Renal pelvis (tissue), 4 donors: ENCODE measurements around the gene NDUFV2. TPM values are rescaled to one million over a fixed set of nuclear protein-coding genes. Genes with fewer than 3 reads are reported as not detected.

Experiments
- DNase-seq: peaks from one replicate; pipeline ENCODE4 v3.0.0-alpha.2; 2013
- polyA plus RNA-seq, 3 donors: library from polyadenylated mRNA; unstranded; fragments of 120-200 nt; gene quantifications; one replicate each; pipeline ENCODE4 v1.2.1, GENCODE V29; 2013; ENCODE audit not compliant: insufficient read length in 3 of 3

NDUFV2 gene
- polyA plus RNA-seq, 3 donors: 104 to 130 (median 120) TPM

DNA sequence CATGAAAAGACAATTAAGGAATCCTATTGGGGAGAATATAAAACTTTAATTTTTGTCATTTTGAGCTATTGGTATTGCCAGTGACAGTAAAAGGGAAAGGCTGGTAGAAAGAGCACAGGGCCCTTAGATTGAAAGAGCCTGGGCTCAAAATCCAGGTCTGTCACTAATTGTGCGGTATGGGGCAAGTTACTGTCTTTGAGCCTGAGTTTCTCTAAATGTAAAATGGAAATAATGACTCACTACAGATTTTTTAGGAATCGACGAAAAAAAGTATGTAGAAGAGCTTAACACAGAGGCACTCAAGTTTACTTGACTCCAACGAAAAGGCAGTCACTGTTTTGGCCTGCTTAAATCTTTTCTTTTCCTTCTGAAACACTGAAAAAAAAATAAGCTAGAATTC is 7.0 kb downstream of the NDUFV2 start:
- no peak for DNase-seq

DNA sequence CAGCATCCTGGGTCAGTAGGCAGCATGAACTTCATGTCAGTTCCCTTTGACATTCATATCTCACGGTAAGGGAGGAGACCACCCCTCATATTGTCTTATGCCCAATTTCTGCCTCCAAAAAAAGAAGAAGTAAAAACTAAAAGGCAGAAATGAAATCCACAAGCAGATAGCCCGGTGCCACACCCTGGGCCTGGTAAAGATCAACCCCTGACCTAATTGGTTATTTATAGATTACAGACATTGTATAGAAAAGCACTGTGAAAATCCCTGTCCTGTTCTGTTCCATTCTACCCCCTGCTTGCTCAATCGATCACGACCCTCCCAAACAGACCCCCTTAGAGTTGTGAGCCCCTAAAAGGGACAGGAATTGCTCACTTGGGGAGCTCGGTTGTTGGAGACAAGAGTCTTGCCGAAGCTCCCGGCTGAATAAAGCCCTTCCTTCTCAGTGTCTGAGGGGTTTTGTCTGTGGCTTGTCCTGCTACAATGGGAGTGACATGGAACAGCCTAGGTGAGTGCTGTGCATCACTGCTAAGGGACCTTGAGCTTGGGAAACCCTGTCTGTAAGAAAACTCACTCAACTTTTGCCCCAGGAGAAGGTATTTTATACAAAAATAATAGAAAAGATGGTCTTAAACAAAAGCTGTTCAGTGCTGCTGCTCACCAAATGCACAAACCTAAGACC is 11.1 kb downstream of the NDUFV2 start:
- DNase-seq: no peak

DNA sequence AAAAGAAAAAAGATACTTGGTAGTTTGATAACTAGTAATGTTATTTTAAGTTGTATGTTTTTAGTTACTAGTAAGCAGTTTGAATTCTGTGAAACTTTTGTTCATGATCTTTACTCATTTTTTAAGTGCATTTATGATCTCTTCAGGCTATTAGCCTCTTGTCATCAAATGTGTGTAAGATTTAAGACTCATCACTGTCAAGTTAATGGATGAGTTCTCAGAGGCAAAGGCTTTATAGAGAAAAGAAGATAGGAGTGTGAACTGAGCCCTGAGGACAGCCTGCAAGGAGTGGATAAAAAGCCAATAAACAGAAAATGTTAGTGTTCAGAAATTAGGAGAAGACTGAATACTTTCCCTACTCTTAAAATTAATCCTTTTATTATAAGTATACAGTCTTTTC is 13.5 kb downstream of the NDUFV2 start:
- no peak for DNase-seq

DNA sequence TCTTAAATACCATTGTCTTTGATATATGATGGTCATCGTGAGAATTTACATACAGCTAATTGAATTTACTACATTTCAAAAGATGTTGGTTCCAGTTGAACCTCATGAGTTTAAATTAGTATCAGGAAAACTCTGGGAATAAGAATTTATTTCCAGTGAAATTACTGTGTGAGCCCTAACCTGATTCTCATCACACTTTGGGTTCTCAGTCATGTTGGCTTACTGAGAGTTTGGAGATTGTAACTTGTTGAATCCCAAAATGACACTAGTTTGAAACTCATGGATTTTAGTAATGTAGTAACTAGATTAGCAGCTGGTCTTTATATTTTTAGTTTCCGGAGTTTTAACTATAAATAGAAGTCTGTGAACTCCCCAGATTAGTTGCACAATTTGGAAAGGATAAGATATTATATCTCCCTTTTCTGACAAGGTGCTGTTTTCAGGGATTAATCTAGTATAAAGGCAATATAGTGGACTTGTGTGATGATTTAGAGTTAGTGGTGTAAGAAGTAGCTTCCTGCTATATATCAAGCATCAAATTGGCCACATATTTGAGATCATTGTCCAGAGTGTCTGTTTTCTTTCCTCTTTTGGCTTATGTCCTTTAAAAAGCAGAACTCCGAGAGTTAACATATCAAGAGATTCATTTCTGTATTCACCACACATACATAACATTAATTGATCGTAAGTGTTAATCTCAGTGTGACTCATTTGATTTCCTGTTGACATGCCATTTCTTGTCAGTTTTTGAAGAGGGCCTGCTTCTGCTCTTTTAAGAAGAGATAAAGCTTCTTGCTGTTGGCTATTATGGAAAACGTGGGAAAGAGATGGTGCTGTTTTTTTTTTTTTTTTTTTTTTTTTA is 15.7 kb downstream of the NDUFV2 start:
- DNase-seq: no peak

DNA sequence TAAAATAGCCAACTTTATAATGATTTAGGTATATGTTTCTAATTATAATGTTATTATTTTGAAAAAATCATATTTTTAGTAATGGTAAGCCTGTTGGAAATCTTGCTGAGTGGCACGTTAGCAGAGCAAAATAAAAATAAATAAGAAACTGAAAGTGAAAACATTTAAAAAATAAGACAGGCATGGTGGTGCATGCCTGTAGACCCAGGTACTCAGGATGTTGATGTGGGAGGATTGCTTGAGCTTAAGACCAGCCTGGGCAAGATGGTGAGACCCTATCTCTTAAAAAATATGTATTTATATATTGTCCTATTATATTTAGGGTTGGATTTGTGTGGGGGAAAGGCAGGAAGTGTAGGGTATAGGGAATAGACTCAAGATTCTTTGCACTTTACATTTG is 18.3 kb downstream of the NDUFV2 start:
- DNase-seq: no peak

DNA sequence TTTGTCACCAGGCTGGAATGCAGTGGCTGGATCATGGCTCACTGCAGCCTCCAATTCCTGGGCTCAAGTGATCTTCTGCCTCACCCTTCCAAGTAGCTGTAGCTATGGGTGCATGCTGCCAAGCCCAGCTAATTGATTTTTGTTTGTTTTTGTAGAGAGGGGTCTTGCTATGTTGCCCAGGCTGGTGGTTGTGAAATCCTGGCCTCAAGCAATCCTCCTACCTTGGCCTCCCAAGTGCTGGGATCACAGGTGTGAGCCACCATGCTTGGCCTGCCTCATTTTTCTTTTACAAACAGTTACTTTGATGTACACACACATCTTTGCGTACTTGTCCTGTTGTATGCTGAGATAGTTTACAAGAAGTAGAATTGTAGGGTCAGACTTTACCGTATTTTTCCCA is 21.0 kb downstream of the NDUFV2 start:
- DNase-seq: no peak

DNA sequence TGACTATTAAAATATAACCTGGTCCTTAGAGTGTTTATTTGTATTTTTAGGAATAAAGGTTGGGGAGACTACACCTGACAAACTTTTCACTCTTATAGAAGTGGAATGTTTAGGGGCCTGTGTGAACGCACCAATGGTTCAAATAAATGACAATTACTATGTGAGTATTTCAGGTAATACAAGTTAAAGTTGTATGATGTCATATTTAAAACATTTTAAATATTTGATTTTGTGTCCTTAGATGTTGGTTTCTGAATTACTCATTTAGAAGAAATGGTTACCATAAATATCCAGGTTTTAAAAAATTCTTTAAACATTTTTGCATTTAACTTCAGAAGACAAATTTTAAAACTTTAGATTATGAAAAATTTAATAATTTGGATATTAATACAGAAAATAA is 22.3 kb downstream of the NDUFV2 start:
- no peak for DNase-seq

DNA sequence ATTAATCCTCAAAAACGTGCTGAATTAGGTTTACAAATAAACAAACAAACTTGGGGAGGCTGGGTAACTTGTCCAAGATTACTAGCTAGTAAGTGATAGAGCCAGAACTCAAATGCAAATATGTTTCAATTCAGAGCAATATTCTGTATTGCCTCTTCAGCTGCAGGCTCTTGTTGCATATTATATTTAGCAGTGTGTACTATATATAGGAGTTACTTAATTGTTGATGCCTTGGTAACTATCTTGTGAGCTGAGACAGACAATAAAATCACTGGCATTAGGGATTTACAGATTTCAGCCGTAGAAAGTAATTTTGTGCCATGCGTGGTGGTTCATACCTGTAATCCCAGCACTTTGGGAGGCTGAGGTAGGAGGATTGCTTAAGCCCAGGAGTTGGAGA is 23.8 kb downstream of the NDUFV2 start:
- DNase-seq: no peak

DNA sequence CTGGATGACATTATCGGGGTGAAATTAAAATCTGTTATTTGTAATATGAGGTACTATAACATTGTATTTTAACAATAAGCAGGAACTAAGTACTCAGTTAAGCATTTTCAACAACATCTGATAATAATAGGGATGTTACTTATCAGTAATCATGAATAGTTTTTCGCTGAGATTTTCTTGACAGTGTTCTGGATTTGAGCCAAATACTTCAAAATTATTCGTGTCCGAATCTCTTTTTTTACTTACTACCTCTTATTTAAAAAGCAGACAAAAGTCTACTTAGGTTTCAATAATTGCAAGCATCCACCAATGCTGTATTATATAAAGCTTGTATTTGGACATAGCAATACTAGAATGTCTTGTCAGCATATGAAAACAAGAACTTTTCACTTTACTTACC is 27.7 kb downstream of the NDUFV2 start:
- DNase-seq: no peak

DNA sequence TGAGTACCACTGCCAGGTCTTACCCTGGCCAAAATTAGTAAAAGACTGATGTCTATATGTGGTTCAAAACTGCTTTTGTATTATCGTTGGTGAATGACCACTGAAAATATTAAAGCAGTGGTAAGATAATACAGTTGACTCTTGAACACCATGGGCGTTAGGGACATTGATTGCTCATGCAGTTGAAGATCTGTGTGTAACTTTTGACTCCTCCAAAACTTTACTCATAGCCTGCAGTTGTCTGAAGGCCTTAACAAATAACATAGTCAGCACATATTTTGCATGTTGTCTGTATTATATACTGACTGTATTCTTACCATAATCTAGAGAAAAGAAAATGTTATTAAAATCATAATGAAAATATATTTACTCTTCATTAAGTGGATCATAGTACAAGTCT is 28.3 kb downstream of the NDUFV2 start:
- DNase-seq: no peak

DNA sequence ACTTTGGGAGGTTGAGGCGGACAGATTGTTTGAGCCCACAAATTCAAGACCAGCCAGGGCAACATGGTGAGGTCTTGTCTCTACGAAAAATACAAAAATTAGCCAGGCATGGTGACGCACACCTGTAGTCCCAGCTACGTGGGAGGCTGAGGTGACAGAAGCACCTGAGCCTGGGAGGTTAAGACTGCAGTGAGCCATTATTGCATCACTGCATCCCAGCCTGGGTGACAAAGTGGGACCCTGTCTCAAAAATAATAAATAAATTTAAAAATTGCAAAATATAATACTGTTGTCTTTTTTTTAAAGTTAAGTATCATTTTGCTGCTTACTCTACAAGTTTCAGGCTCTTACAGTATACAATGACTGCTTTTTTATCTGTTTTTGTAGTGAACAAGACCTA is 30.1 kb downstream of the NDUFV2 start:
- no peak for DNase-seq

DNA sequence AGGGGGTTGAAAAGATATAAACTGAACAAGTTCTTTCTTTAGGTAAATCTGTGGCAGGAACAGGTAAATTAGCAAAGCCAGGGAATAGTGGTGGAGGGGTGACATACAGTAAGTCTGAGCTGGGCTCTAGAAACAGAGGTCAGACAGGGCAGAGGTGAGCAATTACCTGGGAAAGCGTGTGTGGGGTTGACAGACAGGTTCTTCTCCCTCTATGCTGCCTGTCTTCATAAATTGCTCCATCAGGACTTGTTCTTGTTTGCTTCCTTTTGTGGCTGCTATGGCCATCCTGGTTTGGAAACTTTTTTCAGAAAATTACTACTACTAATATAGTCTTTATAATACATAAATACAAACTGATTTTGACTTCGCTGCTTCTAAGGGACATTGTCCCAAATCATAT is 30.7 kb downstream of the NDUFV2 start:
- no peak for DNase-seq

DNA sequence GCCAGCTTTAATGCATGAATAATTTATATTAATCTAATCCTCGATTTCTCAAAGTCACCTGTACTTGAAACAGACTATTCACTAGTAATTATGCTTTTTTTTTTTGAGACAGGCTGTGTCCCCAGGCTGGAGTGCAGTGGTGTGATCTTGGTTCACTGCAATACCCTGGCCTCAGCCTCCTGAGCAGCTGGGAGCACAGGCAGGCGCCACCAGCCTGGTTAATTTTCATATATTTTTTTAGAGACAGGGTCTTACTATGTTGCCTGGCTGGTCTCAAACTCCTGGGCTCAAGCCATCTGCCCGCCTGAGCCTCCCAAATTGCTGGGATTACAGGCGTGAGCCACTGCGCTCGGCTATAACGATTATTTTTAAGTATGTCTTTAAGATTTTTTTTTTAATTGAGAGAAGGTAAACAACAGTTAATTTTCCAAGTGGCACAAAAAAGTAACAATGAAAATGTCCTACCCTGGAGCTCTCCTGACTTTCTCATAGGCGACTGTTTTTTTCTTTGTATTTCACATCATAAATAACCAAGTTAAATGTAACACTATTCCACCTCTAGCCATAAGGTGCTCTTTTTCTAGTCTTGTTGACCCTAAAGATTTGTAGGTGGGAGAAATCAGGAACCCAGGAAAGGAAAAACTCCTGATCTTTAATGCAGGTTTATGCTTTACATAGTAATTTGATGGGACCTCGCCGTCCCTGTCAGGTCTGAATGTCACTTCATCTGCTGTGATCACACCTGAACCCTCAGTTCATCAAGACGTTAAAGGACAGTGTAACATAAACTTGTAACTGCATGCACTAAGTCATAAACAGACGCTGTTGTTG is 32.8 kb downstream of the NDUFV2 start:
- no peak for DNase-seq

DNA sequence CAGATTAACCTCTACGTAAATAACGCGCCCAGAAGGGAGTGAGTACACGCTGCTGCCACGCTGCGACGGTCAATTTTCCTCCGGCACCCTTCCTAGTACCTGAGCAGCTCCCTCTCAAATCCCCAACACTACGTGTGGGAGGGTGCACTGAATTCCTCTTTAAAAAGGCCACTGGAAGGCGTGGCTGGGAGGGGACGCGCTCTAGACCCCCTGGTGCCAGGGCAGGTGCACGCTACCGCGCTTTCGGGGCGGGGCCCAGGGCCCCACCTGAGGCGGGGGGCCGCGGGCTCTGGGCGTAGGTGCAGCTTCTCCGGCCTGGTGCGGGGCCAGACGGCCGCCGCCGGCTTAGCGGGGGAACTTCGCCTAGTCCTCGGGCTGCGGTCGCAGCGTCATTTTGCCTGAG is 33.4 kb downstream of the NDUFV2 start:
- DNase-seq: peak; percentile 39

DNA sequence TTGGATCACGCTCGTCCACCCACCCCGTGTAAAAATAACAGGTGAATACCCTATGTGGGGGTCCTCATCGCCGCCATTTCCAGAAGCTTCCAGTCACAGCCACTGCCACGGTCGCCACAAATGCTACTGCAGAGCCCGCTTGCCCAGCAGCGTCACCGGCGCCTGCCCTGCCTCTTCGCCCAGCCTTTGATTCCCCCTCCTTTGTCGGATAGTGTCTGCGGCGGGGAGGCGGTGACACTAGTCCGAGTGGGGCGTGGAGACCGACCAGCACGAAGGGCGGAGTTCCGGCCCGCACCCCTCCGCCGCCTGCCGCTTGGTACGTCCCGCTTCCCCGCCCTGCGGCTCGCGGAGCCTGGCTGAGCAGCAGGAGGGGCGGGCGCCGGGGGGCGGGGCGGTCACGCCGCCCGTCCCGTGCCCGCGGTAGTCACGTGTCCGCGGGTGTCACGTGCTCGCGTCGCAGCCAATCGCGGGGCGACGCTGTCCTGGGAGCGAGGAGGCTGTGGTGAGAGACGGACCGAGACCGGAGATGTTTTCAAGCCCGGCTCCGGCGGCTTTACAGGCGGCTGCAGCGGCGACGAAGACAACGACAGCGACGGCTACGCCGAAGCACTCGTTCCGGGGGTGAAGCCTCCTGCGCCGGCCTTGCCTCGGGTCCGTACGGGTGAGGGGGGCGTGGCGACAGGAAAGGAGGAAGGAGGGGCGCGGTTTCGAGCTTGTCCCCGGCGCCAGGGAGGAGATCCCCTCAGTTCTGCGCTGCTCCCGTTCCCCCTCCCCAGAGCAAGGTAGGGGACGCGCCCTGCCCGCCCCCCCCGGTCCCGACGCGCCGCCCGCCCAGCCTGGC is 34.0 kb downstream of the NDUFV2 start, which contains the start of gene ANKRD12:
Gene ANKRD12 (plus strand): TSS at position 467 of the 841 bp plus-strand sequence. CDS start 45,652 bp downstream, outside the sequence.
- DNase-seq: peak; percentile 96

DNA sequence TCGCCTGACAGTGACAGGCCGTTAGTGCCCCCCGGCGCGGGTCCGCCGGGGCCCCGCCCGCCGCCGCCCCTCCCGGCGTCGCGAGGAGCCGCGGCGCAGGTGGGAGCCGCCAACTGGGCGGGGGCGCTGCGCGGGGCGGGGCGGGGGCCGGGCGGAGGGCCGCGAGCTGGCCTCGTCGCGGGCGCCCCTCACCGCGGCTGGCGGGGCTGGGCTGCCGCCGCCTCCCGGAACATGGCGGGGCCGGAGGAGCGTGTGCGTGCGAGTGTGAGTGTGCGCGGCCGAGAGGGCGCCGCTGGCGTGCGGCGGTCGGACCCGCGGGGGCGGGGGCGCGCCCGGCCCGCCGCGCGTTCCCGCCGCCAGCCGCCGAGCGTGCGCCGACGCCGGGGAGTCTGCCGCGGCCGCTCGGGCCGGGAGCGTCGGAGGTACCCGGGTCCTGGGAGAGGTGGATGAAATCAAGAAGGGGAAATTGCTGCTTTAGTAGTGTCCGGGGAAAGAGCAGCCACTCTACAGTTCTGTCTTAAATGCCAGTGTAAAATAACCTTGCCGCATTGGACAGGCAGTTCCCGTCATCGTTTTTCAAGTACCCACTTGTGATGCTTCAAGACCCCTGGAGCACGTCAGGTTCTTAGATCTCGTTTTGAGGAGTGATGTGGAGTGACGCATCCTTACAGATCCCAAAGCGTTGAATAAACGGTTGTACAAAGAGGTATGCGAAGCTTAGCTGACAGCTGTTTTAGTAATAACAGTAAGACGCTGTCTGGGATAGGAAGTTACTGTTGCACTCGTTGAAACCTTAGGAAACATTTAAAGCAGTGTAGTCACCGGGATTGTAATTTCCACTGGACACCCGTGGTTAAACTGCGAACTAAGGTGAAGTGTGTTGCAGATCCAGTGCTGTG is 34.9 kb downstream of the NDUFV2 start:
- peak; percentile 65 for DNase-seq

DNA sequence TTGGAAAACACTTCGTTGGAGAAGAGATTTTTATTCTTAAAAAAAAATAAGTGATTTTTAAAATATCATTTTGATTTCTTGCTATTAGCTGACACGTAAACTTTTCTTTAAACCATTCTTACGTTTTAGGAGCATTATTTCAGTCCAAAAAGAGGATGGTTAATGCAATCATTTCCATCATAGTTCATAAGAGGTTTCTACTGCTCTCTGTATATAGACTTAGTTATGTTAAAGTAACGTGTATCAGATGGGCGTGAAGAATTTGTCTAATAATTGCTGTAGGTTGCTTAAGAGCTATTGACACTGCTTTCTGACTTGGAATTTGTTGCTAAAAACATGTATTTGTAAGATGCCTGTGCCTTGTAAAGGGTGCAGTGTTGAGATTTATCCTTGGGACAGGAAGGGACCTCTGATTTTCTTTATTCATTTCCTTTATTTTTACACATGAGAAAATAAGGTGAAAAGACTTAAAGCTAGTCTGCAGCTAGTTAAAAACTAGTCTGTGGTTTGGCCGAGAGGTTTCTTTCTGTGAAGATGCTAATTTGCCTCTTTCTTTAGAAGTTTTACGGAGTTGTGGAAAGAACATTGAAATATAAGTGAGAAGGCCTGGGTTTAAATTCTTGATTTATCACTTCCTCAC is 37.0 kb downstream of the NDUFV2 start:
- no peak for DNase-seq

DNA sequence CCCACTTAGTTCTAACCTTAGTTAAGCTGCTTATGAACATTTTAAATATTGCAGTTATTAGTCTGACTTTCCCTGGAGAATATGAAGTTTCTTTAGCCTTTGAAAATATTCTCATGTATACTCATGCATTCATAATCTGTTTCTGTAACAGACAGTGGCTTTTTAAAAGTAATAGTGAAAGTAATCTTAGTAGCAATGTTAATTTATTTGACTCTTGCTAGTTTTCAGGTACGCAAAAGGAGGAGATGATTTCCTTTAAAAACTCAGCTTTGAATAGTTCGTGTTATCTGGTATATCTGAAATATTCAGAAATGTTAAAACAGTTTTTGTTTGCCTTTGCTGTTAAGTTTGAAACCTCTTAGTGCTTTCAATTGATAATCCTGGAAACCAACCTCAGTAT is 37.9 kb downstream of the NDUFV2 start:
- DNase-seq: no peak

DNA sequence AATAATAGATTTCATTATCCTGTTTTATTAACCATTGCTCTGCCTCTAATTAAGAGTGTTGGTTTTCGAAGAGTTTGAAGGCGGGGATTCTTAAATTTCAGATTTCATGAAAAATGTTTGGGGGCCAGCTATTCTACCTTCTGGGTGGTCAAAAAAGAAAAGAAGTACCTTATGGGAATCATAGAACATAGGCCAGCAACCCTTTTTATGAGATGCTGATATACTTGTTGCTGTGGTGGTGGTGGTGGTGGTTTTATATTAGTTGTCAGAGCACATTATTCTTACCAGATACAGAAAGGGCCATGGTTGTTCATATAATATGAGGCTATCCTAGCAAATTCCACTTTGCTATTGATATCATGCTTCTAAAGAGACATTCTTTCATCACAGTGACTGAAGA is 38.5 kb downstream of the NDUFV2 start:
- no peak for DNase-seq

DNA sequence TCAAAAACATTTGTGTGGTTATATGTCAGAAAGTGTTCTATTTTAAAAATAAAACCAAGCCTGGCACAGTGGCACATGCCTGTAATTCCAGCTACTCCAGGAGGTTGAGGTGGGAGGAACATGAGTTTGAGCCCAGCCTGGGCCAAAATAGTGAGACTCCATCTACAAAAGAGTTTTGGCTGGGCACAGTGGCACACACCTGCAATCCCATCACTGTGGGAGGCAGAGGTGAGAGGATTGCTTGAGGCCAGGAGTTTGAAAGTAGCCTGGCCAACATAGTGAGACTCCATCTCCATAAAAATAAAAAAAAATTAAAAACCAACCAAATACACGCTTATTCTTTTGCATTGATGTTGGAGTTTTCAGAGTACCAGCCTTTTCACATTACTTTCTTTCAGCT is 43.7 kb downstream of the NDUFV2 start:
- no peak for DNase-seq
